OCI-LY1 (cell line): Measurements from ENCODE around the gene PPP5C.

ENCODE experiments used
- EZH2 ChIP-seq: fragments of 200-600 bp; sonication (generic), shearing (Covaris generic); IDR thresholded peaks from 2 replicates; pipeline ENCODE4 v1.8.0; 2017; ENCODE audit warnings: borderline replicate concordance, mixed run types, mild to moderate bottlenecking, antibody characterized with exemption, low read length, moderate library complexity, mixed read lengths
- TF ChIP-seq, protein P1 (sequence below): fragments of 200-600 bp; sonication (generic), shearing (Covaris generic); IDR thresholded peaks from 2 replicates; pipeline ENCODE4 v1.5.1; 2017; ENCODE audit warnings: mild to moderate bottlenecking, antibody characterized with exemption, low read length, moderate library complexity, mixed read lengths

DNA sequence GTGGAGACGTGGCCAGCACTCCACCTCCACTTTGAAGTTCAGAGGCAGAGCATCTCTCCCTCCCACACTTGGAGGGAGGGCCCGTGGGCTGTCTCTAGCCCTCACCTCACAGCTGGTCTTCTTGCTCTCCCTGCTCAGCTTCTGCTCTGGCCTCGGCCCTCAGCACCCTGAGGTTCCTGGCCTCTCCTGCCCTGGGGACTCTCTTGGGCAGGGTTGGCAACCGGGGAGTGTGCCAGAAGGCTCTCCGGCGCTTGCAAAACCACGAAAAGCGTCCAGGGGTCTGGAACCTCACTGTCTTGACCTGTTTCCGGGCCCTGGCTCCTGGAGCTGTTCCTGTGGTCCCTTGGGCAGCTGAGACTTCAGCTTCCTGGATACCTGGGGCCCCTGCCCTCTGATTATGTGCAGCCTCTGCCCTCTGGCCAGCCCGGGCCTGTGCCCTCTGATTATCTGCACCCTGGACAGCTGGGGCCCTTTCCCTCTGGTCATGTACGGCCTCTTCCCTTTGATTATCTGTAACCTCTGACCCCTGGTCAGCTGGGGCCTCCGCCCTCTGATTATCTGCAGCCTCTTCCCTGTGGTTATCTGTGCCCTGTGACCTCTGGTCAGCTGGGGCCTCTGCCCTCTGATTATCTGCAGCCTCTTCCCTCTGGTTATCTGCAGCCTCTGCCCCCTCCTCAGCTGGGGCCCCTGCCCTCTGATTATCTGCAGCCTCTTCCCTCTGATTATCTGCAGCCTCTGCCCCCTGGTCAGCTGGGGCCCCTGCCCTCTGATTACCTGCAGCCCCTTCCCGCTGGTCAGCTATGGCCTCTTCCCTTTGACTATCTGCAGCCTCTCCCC is 64.4 kb downstream of the PPP5C start:
- no peak for TF ChIP-seq EZH2
- TF ChIP-seq, protein P1, sequence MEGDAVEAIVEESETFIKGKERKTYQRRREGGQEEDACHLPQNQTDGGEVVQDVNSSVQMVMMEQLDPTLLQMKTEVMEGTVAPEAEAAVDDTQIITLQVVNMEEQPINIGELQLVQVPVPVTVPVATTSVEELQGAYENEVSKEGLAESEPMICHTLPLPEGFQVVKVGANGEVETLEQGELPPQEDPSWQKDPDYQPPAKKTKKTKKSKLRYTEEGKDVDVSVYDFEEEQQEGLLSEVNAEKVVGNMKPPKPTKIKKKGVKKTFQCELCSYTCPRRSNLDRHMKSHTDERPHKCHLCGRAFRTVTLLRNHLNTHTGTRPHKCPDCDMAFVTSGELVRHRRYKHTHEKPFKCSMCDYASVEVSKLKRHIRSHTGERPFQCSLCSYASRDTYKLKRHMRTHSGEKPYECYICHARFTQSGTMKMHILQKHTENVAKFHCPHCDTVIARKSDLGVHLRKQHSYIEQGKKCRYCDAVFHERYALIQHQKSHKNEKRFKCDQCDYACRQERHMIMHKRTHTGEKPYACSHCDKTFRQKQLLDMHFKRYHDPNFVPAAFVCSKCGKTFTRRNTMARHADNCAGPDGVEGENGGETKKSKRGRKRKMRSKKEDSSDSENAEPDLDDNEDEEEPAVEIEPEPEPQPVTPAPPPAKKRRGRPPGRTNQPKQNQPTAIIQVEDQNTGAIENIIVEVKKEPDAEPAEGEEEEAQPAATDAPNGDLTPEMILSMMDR: no peak
